GM11168 (cell line): ENCODE results near the gene UVSSA.
"Not testable (repeated sequence)": the region's sequence is repeated elsewhere in the genome, so short reads cannot be mapped to it uniquely, and the experiment has no call there.

ENCODE experiments used
- in situ Hi-C: fragments of 300-500 bp; cut with MboI; formaldehyde crosslinking; loops from one replicate; pipeline ENCODE4 v1.12.0; 2022; ENCODE audit warnings: low sequenced_read_pairs; ENCODE audit not compliant: unreplicated experiment

UVSSA gene

DNA sequence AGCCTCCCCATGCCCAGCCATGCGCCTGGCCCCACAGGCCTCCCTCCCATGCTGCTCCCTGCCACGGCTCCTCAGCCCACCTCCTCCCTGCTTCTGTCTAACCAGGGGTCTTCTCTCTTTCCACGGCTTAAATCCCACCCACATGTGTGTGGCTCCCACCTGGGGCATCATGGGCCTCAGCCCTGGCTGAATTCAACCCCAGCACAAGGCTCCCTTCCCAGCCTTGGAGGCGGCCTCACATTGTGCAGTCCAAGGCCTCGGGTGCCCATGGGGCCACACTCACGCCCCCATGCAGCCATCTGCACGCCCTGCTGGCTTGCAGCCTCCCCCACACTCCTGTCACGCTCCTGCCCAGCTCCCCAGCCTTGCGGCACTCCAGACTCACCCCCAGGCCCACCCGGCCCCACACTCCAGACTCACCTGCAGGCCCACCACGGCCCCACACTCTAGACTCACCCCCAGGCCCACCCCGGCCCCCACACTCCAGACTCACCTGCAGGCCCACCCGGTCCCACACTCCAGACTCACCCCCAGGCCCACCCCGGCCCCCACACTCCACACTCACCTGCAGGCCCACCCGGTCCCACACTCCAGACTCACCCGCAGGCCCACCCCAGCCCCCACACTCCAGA lies 30.4 kb upstream of the UVSSA start:
- in situ Hi-C loops = no loop called here

DNA sequence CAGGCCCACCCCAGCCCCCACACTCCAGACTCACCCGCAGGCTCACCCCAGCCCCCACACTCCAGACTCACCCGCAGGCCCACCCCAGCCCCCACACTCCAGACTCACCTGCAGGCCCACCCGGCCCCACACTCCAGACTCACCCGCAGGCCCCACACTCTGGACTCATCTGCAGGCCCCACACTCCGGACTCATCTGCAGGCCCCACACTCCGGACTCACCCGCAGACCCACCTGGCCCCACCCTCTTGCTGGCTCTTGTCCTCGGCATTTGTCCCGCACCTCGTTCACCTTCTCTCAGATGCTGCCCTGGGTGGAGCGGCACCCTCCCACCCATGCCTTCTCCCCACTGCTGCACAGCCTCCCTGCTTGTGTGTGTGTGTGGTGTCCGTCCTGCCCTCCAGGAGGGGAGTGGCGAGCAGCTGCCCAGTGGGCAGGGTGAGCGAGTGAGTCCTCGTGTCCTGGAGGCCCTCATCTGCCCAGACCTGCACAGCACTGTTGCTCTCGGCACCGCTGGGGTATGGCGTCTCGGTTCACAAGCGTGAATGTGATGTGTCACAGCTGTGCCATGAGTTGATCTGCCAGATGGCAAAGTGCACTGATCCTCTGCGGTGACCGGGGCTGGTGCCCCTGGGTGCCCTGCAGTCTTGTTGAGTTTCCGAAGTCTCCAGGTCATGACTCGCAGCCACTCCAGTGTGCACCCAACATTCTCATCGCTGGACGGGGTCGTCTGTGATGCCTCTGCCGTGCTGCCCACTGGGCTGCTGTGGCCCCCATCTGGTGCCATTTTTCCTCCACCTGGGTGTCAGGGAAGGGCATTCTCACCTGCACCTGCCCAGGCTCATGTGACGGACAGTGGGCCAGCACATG lies 29.6 kb upstream of the UVSSA start:
- in situ Hi-C loops = no loop called here

DNA sequence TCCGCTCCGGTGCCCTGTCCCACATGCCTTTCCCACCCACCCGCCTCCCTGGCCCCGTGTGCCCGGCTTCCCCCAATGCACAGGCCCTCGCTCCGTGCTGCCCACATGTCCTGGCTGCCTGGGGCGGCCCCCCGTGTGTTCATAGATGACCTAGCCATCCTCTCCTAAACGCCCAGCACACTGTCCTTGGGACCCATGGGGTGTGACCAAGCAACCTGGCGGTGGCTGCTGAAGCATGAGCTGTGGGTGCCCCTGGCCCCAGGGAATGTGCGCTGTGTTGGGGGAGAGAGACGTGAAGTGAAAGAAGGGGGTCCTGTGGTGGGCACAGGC lies 29.0 kb upstream of the UVSSA start:
- in situ Hi-C loops = no loop called here

DNA sequence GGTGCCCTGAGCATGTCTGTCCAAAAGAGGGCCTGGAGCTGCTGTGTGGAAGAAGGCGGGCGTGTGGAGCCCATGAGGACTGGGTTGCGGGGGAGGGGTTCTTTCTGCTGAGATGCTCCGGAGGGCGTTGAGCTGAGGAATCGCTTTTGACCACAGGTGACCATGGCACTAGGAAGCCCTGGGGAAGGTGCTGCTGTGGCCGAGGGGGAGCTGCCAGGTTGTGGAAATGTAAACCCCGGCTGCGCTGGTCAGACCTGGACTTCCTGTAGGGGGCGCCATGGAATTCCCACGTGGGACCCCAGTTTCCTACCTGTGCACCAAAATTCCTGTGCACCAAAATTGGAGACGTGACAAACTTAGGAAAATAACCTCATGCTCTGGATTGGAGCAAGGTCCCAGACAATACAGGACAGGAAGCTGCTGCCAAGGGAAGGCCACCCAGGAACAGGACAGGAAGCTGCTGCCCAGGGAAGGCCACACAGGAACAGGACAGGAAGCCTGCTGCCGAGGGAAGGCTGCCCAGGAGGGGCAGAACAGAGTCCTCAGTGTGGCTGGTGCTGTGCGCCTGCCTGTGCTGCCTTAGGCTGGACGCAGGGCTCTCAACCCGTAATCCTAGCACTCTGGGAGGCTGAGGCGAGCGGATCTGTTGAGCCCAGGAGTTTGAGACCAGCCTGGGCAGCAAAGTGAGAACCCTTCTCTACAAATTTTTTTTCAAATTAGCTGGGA lies 28.4 kb upstream of the UVSSA start:
- in situ Hi-C loops = no loop called here

DNA sequence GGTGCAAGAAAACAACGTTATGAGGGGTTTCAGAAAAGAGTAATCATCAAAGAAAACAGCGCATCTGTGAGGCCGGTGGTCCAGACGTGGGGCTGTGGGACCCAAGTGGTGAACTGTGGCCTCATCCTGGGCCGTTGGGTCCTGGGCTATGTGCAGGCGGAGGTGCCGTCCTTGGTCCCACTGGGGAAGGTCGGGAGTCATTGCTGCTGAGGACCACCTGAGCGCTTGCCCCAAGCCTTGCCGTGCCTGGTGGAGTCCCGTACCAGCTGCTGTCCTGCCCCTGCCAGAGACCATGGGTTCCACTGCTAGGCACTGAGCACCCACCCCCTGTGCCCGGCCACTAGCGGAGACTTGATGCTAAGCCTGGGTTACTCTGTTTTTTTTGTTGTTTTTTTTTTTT lies 25.5 kb upstream of the UVSSA start:
- in situ Hi-C loops = no loop called here

DNA sequence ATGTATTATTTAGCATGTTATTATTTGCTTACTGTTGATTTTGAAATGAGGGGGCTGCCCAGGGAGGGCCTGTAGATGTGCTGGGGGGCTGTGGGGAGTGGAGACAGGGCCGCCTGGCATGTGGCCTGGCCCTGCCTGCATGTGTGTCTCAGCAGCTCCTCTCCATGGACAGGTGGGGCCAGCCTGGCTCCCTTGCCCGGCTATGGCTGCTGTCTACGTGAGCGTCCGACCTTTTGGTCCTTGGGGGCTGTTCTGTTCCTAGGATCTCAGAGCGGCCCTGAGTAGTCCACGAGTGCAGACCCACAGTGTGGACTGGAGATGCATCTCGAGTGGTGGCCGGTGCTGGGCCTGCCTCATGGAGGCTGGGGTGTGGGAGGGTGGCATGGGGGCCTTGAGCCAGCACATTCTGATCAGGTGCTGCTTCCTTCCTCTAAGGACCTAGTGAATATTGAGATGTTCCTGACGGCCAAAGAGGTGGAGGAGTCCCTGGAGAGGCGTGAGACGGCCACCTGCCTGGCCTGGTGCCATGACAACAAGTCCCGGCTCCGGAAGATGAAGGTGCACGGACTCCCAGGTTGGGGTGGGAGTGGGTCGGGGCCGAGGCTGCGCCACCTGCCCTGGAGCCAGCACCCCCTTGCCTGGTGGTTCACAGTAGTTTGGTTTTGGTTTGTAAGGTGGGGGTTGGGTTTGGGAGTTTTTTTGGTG lies 24.9 kb upstream of the UVSSA start:
- in situ Hi-C loops = no loop called here

DNA sequence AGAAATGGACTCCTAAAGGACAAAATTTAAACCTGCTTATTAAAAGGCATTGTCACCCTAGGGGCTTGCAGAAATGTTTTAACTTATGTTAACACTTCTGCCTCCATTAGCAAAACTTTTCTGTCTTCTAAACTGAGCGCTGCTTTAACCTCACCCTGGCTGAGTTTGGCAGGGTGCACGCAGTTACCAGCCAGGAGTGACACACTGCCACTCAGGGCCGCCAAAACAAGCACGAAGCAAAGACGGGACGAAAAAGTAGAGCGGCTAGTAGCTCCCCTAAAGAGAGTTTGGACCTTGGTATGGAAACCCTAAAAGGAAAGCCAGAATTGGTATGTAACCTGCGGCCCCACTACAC lies 23.8 kb upstream of the UVSSA start:
- in situ Hi-C loops = no loop called here

DNA sequence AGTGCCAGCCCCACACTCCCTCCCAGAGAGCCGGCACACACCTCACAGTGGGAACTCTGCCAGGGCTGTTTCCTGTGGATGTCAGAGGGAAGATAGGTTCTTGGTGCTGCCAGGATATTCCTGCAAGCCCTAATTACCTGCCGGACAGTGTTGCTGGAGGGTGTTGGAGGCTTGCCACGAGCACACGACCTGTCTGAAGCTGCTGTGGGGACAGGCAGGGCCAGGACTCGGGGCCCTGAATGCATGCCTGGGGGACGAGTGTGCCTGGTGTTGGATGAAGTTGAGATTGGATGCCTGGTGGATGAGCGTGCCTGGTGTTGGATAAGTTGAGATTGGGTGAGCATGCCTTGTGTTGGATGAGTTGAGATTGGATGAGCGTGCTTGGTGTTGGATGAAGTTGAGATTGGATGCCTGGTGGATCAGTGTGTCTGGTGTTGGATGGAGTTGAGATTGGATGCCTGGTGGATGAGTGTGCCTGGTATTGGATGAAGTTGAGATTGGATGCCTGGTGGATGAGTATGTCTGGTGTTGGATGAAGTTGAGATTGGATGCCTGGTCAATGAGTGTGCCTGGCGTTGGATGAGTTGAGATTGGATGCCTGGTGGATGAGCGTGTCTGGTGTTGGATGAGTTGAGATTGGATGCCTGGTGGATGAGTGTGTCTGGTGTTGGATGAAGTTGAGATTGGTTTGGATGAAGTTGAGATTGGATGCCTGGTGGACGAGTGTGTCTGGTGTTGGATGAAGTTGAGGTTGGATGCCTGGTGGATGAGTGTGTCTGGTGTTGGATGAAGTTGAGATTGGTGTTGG lies 23.2 kb upstream of the UVSSA start:
- in situ Hi-C loops = no loop called here

DNA sequence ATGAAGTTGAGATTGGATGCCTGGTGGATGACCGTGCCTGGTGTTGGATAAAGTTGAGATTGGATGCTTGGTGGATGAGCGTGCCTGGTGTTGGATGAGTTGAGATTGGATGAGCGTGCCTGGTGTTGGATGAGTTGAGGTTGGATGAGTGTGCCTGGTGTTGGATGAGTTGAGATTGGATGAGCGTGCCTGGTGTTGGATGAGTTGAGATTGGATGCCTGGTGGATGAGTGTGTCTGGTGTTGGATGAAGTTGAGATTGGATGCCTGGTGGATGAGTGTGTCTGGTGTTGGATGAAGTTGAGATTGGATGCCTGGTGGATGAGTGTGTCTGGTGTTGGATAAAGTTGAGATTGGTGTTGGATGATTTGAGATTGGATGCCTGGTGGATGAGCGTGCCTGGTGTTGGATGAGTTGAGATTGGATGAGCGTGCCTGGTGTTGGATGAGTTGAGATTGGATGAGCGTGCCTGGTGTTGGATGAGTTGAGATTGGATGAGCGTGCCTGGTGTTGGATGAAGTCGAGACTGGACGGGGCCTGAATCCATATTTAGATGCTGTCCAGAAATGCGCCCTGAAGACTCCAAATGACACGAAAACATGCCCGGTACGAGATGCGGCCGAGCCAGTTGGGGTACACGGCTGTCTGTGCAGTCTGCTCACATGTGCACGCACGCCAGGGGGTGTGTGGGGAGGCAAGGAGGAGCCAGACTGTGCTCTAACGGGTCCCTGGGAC lies 22.4 kb upstream of the UVSSA start:
- in situ Hi-C loops = not testable (repeated sequence)

DNA sequence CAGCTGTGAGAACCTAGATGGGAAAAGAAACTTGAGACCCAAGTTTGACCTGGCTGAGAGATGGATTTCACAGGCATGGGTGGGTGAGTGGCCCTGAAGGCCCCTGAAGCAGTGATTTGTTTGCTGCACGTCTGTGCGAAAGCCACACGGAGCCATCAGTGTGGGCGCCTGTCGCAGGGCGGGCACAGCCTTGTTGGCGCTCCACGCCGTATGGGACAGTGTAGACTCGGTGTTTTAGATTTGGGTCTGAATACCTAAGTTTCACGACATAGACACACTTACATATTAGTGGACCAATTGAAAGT lies 21.9 kb upstream of the UVSSA start:
- in situ Hi-C loops = no loop called here

DNA sequence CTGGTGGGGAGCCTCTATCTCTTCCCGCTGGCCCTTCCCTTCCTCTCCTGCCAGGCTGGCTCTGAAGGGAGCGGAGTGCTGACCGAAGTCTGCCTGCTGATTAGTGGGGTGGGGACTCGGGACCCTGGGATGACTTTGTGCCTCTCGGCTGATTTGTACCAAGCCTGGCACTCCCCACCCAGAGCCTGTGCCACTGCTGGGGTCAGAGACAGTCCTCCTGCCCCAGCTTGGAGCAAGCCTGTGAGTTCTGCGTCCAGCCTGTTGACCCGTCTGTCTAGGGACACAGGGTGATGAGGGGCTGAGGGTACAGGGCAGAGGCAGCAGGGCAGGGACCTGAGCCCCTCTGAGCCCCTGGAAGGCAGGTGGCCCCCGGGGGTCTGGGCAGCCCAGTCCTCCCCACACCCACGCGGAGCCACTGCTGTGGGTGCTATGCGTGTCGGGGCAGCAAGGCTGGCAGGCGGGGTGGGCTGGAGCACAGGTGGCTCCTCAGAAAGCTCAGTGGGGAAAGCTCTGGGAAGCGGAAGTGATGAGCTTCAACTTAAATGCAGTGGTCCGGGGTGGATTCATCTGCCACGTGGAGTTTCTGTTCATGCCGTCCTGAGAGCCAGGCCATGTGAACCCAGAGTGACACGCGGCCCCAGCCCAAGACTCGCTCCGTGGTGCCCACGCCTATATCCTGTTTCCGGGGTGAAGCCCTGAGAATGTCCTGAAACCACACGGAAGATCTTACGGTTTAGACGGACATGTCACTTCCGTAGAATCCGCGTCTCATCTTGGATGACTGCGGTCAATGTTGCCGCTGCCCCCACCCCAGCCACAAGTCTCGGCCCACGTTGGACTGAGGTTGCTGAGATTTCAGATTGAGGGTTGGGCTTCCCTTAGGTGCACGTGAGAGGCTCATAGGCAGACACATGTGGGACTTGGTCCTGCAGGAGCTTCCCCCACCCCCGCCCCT lies 21.1 kb upstream of the UVSSA start:
- in situ Hi-C loops = no loop called here

DNA sequence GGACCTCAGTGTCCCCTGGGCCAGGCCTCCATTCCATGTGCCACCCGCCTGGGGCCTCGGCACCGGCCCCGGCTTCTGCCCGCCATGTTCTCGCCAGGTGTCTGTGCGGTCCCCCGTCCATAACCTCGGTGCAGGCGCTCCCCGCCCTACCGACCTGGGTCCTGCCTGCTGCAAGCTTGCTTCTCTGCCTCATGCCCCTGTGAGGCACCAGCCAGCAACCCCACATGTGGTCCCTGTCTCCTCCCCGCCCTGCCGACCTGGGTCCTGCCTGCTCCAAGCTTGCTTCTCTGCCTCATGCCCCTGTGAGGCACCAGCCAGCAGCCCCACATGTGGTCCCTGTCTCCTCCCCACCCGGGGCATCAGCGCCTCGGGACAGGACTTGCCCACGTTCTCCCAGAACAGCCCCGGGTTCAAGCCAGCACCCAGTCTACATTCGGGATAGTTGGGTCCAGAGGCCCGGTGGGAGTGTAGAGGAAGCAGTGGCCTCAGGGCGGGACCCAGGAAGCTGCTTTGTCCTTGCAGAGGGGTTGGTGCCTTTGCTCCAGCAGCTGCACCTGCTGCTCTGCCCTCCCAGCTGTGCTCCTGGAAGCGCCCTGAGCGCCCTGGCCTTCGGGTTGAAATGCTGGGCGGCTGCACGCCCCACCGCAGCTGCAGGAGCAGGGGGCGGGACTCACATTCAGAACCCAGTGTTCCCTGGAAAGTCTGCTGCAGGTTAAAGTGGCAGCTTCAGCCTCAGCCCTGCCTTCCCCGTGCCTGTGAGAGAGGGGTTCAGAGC lies 20.1 kb upstream of the UVSSA start:
- in situ Hi-C loops = no loop called here

DNA sequence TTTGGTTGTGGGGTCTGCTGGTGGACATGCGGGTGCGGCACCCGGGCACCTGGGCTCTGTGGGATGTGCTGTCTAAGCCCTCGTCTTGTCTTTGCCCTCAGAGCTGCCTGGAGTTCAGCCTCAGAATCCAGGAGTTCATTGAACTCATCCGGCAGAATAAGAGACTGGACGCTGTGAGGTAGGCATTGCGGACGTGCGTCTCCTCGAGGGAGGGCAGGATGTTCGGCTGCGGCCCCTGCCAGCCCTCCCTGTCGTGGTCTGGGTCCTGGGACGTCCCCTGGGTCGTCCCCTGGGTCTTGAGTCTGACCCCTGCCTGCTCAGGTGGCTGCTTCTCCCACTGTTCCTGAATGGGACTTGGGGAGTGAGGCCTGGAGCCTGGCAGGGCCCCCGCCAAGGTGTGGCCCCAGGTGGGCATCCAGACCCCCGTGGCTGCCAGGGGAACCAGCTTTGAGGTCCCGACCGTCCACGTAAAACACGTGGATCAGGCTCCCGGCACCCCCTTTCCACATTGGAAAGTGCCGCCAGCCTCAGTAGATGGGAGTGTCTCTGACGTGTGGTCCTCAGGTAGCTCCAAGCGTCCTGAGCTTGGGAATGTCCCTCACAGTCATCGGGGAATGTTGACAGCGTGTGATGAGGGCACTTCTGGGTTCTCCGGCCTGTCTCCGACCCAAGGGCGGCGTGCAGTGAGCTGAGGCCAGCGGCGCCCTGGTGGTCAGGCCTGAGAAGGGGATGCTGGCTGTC lies 19.3 kb upstream of the UVSSA start:
- in situ Hi-C loops = no loop called here

DNA sequence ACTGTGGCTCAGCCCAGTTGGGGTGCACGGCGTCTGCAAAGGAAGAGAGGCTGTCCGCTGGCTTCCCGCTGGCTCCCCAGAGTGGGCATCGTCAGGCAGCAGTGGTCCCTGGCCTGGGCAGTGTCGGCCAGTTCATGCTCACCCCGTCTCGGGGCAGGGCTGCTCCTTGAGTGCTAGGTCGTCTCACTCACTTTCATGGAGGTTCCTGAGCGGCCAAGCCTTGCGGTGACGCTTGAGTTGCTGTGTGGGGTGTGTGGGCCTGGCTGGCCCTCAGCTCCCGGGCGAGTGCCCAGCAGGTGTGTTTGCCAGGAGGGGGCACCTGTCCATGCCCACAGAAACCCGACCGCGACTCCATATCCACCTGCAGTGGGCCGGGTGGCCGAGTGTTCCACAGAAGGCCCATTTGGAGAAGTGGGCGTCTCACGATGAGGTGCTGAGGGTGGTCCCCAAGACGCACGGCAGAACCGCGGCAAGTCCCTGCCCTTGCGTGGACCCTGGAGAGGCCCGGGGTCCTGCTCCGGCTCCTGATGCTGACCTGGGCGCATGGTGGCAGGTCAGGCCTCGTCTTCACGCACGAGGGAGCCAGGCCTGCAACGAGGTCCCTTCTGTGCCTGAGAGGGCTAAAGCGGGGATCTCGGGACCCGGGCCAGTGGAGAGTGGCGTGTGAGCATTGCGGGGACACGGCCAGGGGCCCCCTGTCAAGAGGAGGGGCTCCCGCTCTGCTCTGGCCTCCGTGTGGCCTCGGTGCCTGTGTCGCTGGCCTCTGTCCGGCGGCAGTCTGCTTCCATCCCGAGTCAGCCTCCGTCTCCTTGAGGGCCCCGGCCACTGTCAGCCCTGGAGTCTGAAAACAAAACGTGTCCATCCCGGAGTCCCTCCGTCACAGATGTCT lies 18.5 kb upstream of the UVSSA start:
- in situ Hi-C loops = no loop called here

DNA sequence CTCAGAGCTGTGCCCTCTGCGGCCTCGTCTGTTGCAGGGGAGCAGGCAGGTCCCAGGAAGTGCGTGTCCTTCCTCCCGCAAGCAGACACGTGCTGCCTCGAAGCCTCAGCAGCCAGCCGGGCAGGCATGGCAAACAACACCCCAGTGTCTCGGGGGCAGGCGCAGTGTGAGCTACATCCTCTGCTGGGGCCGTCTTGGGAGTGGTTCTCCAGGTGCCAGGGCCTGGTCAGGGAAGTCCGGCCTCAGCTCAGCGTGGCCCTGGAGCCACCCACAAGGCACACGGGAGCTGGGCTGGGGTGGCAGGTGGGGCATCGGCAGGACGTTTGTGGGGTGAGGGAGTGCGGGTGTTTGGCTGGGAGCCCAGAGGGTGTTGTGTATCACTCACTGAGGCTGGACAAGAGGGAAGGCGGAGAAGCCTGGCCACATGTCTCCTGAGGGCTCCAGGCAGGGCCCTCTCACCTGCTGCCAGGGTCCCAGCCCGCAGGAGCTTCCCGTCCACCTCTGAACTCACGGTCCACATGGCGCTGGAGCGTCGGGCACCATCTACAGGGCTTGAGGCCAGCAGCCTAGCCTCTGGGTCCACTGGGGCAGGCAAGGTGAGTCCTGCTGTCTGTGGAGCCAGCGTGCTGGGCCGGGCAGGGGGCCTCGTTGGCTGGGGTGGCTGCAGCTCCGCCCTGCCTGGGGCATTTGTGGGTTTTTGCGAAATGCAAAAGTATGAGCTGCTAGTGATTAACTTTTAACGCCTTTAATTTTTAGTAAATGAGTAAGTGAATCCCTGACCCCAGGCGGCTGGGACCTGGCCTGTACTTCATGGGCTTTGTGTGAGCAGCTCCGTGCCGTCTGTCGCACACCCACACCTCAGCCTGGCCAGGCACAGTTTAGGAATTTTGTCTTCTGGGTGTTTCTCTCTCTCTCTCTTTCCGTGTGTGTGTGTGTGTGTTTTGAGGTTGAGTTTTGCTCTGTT lies 17.3 kb upstream of the UVSSA start:
- in situ Hi-C loops = no loop called here
